Astrocyte (in vitro differentiated cells and primary cell): ENCODE results near the gene CTNNBIP1.

Experiments used
- EZH2 ChIP-seq: IDR thresholded peaks from 2 replicates; pipeline ENCODE4 v1.6.1; 2012; ENCODE audit warnings: mild to moderate bottlenecking, low read length, inconsistent platforms; ENCODE audit not compliant: insufficient read depth
- TF ChIP-seq, protein P1 (sequence below): IDR thresholded peaks from 2 replicates; pipeline ENCODE4 v1.5.1; 2011; ENCODE audit warnings: low read depth, mild to moderate bottlenecking, inconsistent platforms, low read length, moderate library complexity; ENCODE audit not compliant: insufficient read depth

DNA sequence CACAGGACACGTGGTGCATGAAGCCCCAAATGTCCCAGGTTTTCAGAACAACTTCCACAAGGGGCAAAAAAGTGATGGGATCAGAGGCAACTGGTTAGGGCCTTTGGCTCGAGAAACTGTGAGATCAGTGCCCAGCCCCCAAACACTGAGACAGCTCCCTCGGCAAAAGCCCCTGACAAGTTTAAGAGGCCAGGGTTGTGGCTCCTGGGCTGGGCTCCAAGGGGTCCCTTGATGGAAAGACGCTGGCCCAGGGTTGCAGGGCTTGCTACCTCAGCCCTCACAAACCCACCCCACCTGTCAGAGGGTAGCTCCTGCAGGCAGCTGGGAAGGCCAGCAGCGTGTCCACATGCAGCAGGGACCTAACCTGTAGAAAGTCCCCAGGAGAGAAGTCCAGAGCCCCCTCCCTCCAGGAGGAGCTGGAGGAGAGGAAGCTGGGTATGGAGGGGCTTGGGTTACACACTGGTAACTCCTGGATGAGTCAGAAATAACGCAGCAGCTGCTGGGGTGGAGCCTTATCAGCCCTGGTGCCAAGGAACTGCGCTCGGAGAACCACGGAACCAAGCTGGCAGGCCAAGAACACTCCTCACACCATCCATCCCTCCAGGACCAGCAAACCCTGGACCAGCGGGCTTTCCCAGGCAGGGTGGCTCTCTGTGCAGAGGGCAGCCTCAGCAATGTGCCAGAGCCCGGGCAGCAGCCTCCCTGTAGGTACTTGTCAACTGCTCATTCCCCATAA, 37.5 kb downstream of the CTNNBIP1 start:
- TF ChIP-seq, protein P1, sequence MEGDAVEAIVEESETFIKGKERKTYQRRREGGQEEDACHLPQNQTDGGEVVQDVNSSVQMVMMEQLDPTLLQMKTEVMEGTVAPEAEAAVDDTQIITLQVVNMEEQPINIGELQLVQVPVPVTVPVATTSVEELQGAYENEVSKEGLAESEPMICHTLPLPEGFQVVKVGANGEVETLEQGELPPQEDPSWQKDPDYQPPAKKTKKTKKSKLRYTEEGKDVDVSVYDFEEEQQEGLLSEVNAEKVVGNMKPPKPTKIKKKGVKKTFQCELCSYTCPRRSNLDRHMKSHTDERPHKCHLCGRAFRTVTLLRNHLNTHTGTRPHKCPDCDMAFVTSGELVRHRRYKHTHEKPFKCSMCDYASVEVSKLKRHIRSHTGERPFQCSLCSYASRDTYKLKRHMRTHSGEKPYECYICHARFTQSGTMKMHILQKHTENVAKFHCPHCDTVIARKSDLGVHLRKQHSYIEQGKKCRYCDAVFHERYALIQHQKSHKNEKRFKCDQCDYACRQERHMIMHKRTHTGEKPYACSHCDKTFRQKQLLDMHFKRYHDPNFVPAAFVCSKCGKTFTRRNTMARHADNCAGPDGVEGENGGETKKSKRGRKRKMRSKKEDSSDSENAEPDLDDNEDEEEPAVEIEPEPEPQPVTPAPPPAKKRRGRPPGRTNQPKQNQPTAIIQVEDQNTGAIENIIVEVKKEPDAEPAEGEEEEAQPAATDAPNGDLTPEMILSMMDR, result no peak
- no peak for TF ChIP-seq EZH2
